Kidney epithelial cell (primary cell): ENCODE measurements around the gene UQCC5. TPM values are rescaled to one million over a fixed set of nuclear protein-coding genes. Genes with fewer than 3 reads are reported as not detected.

ENCODE experiments used
- DNase-seq: peaks from one replicate; pipeline ENCODE4 v3.0.0-alpha.2; 2010; ENCODE audit warnings: low read depth
- H3K27me3 ChIP-seq: 2 replicates; pipeline ENCODE4 v1.6.0; 2011; ENCODE audit warnings: low read length; ENCODE audit not compliant: control insufficient read depth, insufficient read depth
- H3K36me3 ChIP-seq: 2 replicates; pipeline ENCODE4 v1.5.1; 2011; ENCODE audit warnings: low read length; ENCODE audit not compliant: control insufficient read depth, insufficient read depth
- H3K4me3 ChIP-seq: 2 replicates; pipeline ENCODE4 v1.5.1; 2011; ENCODE audit warnings: low read depth, mild to moderate bottlenecking, control low read depth, low read length
- total RNA-seq: library from RNA; depleted of rRNA; stranded (reverse); fragments of >200 nt; gene quantifications from 2 replicates; pipeline ENCODE4 v1.2.3, GENCODE V29; 2015
- TF ChIP-seq, protein P1 (sequence below): IDR thresholded peaks from 2 replicates; pipeline ENCODE4 v1.5.1; 2011; ENCODE audit warnings: mild to moderate bottlenecking, moderate library complexity, low read length, control low read depth, inconsistent platforms; ENCODE audit not compliant: insufficient read depth, poor library complexity, severe bottlenecking

The UQCC5 gene
- total RNA-seq, 1 donor from 2014 or later: 97.6 TPM

DNA sequence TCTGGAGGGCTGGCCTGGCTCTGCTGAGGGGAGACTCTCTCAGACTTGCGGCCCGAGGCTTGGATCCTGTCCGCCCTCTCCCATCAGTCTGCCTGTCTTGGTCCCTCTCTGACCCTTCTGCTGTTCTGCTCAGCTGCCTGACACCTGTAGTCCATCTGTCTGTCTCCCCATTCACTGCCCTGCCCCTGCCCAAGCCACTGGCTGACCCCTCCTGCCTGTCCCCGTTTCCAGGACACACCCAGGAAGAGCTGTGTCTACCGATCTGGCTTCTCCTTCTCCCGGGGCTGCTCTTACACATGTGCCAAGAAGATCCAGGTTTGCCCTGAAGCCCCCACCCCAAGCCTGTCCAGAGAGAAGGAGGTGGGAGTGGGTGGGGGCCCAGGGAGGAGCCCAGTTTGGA lies 21.2 kb upstream of the UQCC5 start:
- TF ChIP-seq, protein P1, sequence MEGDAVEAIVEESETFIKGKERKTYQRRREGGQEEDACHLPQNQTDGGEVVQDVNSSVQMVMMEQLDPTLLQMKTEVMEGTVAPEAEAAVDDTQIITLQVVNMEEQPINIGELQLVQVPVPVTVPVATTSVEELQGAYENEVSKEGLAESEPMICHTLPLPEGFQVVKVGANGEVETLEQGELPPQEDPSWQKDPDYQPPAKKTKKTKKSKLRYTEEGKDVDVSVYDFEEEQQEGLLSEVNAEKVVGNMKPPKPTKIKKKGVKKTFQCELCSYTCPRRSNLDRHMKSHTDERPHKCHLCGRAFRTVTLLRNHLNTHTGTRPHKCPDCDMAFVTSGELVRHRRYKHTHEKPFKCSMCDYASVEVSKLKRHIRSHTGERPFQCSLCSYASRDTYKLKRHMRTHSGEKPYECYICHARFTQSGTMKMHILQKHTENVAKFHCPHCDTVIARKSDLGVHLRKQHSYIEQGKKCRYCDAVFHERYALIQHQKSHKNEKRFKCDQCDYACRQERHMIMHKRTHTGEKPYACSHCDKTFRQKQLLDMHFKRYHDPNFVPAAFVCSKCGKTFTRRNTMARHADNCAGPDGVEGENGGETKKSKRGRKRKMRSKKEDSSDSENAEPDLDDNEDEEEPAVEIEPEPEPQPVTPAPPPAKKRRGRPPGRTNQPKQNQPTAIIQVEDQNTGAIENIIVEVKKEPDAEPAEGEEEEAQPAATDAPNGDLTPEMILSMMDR: no peak
- DNase-seq: no peak
- H3K36me3 ChIP-seq: no peaks in the 10 kb centered on the region
- no peak overlapping the region for H3K4me3 ChIP-seq
- H3K27me3 ChIP-seq: peaks cover 16% of the 10 kb centered on the region

DNA sequence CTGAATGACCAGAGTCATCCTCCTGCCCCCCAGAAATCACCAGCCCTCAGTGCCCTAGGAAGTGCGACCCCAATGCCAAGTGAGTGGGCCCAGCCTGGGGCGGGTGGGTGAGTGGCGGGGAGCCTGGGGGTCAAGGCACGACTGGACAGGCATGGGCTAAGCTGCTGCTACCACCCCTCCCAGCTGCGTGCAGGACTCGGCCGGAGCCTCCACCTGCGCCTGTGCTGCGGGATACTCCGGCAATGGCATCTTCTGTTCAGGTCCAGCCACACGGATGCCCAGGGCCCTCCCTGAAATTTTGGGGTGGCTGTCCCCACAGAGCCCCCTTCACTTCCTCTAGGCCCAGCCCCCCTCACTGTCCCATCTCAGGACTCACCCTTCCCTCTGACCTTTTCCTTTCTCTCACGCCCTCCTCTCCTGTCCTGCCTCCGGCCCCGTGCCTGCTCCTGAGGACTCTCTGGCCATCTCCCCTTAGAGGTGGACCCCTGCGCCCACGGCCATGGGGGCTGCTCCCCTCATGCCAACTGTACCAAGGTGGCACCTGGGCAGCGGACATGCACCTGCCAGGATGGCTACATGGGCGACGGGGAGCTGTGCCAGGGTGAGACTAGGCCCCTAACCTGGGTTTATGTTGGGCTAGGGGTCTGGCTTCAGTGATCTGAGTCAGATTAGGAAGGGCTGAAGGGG lies 19.8 kb upstream of the UQCC5 start:
- TF ChIP-seq, protein P1: no peak
- Histone ChIP-seq H3K27me3 (peaks cover 15% of the 10 kb centered on the region), H3K36me3 (no peaks in the 10 kb centered on the region), H3K4me3 (no peak overlapping the region)
- no peak for DNase-seq

DNA sequence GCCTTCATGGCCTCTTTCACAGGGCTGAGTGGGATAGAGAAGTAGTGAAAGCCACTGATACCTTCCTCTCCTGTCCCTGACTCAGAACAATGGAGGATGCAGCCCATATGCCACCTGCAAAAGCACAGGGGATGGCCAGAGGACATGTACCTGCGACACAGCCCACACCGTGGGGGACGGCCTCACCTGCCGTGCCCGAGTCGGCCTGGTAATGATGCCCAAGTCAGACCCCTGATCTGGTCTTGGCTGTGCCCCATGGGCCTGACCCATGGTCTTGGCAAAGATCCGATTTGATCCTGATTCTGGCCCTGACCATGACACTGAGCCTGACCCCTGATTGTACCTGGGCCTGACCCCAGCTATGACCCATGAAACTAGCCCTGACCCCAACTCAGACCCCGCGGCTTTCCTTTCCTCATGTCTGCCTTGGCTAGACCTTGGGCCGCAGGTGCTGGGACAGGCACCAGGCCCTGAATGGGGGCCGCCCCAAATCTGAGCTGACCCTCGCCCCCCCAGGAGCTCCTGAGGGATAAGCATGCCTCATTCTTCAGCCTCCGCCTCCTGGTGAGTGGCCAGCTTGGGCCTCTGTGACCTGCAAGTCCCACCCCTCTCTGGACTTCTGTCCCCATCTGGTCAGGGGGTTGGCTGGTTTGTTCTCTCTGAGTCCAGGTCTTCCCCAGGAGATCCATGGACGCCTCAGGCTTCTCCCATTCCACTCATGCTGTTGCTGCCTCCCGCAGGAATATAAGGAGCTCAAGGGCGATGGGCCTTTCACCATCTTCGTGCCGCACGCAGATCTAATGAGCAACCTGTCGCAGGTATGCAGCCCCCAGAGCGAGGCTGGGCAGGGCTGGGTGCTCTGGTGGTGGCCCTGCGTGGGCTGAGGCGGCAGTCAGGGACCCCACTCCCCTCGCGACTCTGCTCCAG lies 18.3 kb upstream of the UQCC5 start:
- TF ChIP-seq, protein P1: no peak
- no peak for DNase-seq
- no peak overlapping the region for H3K4me3 ChIP-seq
- H3K27me3 ChIP-seq: peaks cover 9% of the 10 kb centered on the region
- H3K36me3 ChIP-seq: no peaks in the 10 kb centered on the region

DNA sequence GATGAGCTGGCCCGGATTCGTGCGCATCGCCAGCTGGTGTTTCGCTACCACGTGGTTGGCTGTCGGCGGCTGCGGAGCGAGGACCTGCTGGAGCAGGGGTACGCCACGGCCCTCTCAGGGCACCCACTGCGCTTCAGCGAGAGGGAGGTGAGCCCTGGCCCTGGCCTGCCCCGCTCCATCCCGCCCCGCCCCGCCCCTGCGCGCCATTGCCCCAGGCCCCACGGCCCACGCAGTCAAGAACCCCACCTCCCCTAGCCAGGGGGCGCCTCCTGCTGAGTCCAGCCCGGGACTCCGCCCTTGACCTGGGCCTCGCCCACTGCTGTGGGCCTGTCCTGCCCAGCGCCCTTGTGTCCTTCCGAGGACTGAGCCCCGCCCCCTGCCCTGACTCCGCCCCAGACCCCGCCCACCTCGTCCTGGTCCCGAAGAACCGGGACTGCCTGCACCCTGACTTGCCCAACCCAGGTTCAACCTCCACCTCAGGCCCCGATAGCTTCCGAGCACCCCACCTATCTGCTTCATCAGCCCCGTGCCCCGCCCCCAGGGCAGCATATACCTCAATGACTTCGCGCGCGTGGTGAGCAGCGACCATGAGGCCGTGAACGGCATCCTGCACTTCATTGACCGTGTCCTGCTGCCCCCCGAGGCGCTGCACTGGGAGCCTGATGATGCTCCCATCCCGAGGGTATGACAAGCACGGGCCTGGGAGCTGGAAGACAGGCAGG lies 17.5 kb upstream of the UQCC5 start:
- TF ChIP-seq, protein P1: no peak
- Histone ChIP-seq H3K27me3 (peaks cover 6% of the 10 kb centered on the region), H3K36me3 (no peaks in the 10 kb centered on the region), H3K4me3 (no peak overlapping the region)
- DNase-seq: no peak

DNA sequence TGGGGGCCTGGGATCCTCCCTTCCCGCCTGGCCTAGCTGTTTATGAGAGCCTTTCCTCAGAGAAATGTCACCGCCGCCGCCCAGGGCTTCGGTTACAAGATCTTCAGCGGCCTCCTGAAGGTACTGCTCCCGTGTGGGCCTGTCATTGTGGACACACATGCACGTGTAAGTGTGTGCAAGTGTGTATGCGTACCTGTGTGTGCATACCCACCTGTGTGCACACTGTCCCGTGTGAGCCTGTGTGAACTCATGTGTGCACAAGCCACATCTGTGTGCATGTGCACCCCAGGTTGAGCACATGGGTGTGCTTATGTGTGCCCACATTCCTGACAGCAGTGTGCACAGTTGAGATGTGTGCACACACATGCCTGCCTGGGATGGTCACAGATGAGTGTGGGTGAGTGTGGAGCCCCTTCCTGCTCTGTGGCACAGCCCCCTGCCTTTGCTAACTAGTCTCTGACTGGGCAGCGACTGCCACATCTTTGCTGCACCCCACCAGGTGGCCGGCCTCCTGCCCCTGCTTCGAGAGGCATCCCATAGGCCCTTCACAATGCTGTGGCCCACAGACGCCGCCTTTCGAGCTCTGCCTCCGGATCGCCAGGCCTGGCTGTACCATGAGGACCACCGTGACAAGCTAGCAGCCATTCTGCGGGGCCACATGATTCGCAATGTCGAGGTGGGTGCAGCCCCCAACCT lies 16.8 kb upstream of the UQCC5 start:
- no peak for DNase-seq
- H3K36me3 ChIP-seq: peaks cover 3% of the 10 kb centered on the region
- TF ChIP-seq, protein P1: no peak
- H3K27me3 ChIP-seq: peaks cover 6% of the 10 kb centered on the region
- H3K4me3 ChIP-seq: no peak overlapping the region
